ENCODE measurements around the gene PRUNE2. TPM values are rescaled to one million over a fixed set of nuclear protein-coding genes. Genes with fewer than 3 reads are reported as not detected.
"Not testable (repeated sequence)": the region's sequence is repeated elsewhere in the genome, so short reads cannot be mapped to it uniquely, and the experiment has no call there.

Gene PRUNE2
- total RNA-seq, 1 donor from 2014 or later = 0.63 TPM

- no peak for TF ChIP-seq CTCF (conservative IDR thresholded peaks at IDR 0.05; ENCODE audit: low read depth, low read length)
- H3K4me3 ChIP-seq (ENCODE audit: low read depth, low read length) = no peak overlapping the region
- no peak for DNase-seq (ENCODE audit: low read depth)
These were observed 305.8 kb downstream of the PRUNE2 start for GRCh38 chr9:76600007-76600615.

GRCh38 chr9:76598981-76599380, 306.9 kb downstream of the PRUNE2 start:
- TF ChIP-seq CTCF (conservative IDR thresholded peaks at IDR 0.05; ENCODE audit: low read depth, low read length) = no peak
- no peak overlapping the region for H3K4me3 ChIP-seq (ENCODE audit: low read depth, low read length)
- DNase-seq (ENCODE audit: low read depth) = no peak

DNA sequence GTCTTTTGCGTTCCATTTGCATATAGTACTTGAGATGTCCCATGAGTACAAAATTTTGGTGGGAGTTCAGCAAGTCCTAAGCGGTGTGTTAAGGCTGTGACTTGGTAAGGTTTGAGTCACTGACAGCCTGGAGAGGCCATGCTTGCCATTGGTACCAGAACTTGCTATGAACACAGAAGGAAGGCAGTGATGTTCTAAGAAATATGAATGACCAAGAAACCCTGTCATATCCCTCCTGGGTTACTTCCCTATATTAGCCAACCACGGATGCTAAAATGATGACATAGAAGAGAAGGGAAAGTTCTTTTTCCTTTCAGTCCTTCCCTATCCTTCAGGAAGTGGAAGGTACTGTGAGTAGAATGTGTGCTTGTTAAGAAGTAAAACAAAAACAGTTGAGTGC, 310.3 kb downstream of the PRUNE2 start:
- TF ChIP-seq CTCF (conservative IDR thresholded peaks at IDR 0.05; ENCODE audit: low read depth, low read length) = no peak
- H3K4me3 ChIP-seq (ENCODE audit: low read depth, low read length) = no peak overlapping the region
- no peak for DNase-seq (ENCODE audit: low read depth)

- no peak overlapping the region for H3K4me3 ChIP-seq (ENCODE audit: low read depth, low read length)
- TF ChIP-seq CTCF (conservative IDR thresholded peaks at IDR 0.05; ENCODE audit: low read depth, low read length) = no peak
These were observed 311.0 kb downstream of the PRUNE2 start for GRCh38 chr9:76594764-76595424.

GRCh38 chr9:76593961-76594735, 311.8 kb downstream of the PRUNE2 start:
- H3K4me3 ChIP-seq (ENCODE audit: low read depth, low read length); DNase-seq (ENCODE audit: low read depth): not testable (repeated sequence)

More at GRCh38 chr9:76594764-76595424, 311.0 kb downstream of the PRUNE2 start:
- DNase-seq (ENCODE audit: low read depth) = no peak

DNA sequence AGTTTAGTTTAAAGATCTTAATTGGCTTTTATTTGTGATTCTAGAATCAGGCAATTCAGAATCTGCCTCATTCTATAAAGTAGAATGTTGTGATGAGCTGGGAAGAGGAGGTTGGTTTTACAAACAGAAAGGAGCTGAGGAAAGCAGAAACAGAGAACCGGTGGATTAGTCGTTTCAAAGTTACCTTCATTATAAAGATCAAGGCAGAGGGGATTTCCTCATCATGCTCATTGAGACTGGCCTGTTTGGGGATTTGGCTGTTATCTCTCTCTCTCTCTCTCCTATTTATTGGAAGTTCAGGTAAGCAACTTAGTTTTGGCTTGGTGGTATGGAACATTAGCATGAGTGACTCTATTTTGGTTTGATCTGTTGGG, 313.0 kb downstream of the PRUNE2 start:
- H3K4me3 ChIP-seq (ENCODE audit: low read depth, low read length) = no peak overlapping the region
- TF ChIP-seq CTCF (conservative IDR thresholded peaks at IDR 0.05; ENCODE audit: low read depth, low read length) = no peak
- no peak for DNase-seq (ENCODE audit: low read depth)

DNA sequence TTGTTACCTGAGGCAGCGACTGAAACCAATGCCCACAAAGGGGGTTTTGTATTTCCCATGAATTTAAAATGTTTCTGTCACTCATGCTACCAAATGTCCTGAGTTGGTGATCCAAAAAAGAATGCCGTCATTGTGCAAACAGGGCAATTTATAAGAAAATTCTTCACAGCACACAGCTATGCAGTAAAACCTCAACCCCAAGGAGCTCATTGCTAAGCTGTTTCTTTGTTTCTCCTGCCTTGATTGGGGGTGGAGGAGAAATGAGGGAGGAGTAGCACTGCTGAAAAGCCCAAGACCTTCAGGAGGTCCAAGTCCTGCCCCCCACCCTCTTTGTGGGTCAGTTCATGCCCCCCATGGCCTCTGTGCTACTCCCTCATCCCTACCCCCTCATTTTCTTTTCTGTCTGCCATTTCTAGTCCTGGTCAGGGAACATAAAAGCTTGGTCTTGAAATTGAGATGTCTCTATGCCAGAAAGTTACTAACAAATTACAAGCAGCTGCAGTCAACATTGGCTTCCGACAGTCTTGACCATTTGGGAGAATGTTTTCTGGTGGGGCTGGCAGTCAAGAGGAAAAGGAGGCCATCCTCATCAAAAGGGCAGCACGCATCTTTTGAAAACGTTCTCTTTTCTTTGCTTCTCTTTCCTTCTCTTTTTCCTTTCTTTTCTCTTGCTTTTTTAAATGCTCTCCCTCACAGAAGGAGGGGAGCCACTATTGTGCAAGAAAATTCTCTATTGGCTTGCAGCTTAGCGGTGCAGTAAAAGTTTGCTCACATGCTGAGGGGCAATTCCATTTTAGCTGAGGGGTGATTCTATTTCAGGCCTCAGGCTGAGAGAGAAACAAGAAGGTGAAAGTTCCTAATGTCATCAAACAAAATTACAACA, 313.6 kb downstream of the PRUNE2 start:
- no peak for DNase-seq (ENCODE audit: low read depth)
- H3K4me3 ChIP-seq (ENCODE audit: low read depth, low read length) = no peak overlapping the region
- TF ChIP-seq CTCF (conservative IDR thresholded peaks at IDR 0.05; ENCODE audit: low read depth, low read length) = no peak

All from epithelial cell of proximal tubule (primary cell).